ENCODE results near the gene ASPSCR1.

GRCh38 chr17:82042649-82043048, 65.2 kb downstream of the ASPSCR1 start:
- no peak for TF ChIP-seq ZFP3 (CRISPR knock-in tag; IDR thresholded peaks at IDR 0.05)
- no peak for TF ChIP-seq RARB (CRISPR knock-in tag; IDR thresholded peaks at IDR 0.05)
- no peak for TF ChIP-seq OSR1 (CRISPR knock-in tag; IDR thresholded peaks at IDR 0.05)
- TF ChIP-seq PATZ1 (CRISPR knock-in tag; IDR thresholded peaks at IDR 0.05; ENCODE audit: borderline replicate concordance): no peak
- TF ChIP-seq CREB5 (CRISPR knock-in tag; IDR thresholded peaks at IDR 0.05; ENCODE audit: low read depth): no peak
- TF ChIP-seq ZNF8 (CRISPR knock-in tag; IDR thresholded peaks at IDR 0.05): no peak
- no peak for TF ChIP-seq TSHZ2 (CRISPR knock-in tag; IDR thresholded peaks at IDR 0.05)
- no peak for TF ChIP-seq ZNF565 (CRISPR knock-in tag; conservative IDR thresholded peaks at IDR 0.05; ENCODE audit: low read depth)
